Suprapubic skin (tissue), 4 donors: ENCODE measurements around the gene SCN2A. TPM values are rescaled to one million over a fixed set of nuclear protein-coding genes. Genes with fewer than 3 reads are reported as not detected.

Experiments
- DNase-seq, 2 donors: peaks; one replicate each; pipeline ENCODE4 v3.0.0-alpha.2; 2019; ENCODE audit warnings: low spot score in 2 of 2
- H3K27ac ChIP-seq: fragments of 200-600 bp; sonication (generic); one replicate; pipeline ENCODE4 v1.5.1; 2019
- H3K27me3 ChIP-seq: fragments of 200-600 bp; sonication (generic); one replicate; pipeline ENCODE4 v1.5.1; 2019
- H3K36me3 ChIP-seq: fragments of 200-600 bp; sonication (generic); one replicate; pipeline ENCODE4 v1.5.1; 2019
- H3K4me1 ChIP-seq: fragments of 200-600 bp; sonication (generic); one replicate; pipeline ENCODE4 v1.5.1; 2019
- H3K4me3 ChIP-seq: fragments of 200-600 bp; sonication (generic); one replicate; pipeline ENCODE4 v1.5.1; 2019; ENCODE audit warnings: mild to moderate bottlenecking
- H3K9me3 ChIP-seq: fragments of 200-600 bp; sonication (generic); one replicate; pipeline ENCODE4 v1.5.1; 2019
- CTCF ChIP-seq, 2 donors: fragments of 200-600 bp in 1 of 2; fragments of 450-650 bp in 1 of 2; sonication (generic) in 1 of 2; IDR thresholded peaks; one replicate each; pipeline ENCODE4 v1.5.1; 2016 to 2019; ENCODE audit warnings: antibody characterized with exemption in 2 of 2, mild to moderate bottlenecking in 1 of 2, moderate library complexity in 1 of 2
- EP300 ChIP-seq: sonication (generic); formaldehyde crosslinking; IDR thresholded peaks from one replicate; pipeline ENCODE4 v1.6.1; 2017; ENCODE audit warnings: antibody characterized with exemption
- POLR2A ChIP-seq, 2 donors: fragments of 450-650 bp; IDR thresholded peaks; one replicate each; pipeline ENCODE4 v1.6.1; 2017; ENCODE audit warnings: antibody characterized with exemption in 2 of 2, mild to moderate bottlenecking in 2 of 2, moderate library complexity in 2 of 2
- POLR2AphosphoS5 ChIP-seq, 3 donors: sonication (generic); formaldehyde crosslinking; IDR thresholded peaks; one replicate each; pipeline ENCODE4 v1.6.1; 2017; ENCODE audit warnings: antibody characterized with exemption in 3 of 3
- WGBS: methylation state at CpG from one replicate; pipeline ENCODE4 v1.1.5; 2018; 5-methylcytosine and 5-hydroxymethylcytosine counted together
- total RNA-seq, 4 donors: library from RNA; depleted of rRNA; stranded (reverse); fragments of >200 nt; gene quantifications; one replicate each; pipeline ENCODE4 v1.1.0, GENCODE V29; 2016

The SCN2A gene
- total RNA-seq: 1 to 10 TPM in 1 of 4 donors, under 1 TPM in 3; 0.08 to 1.1 (median 0.20) TPM

DNA sequence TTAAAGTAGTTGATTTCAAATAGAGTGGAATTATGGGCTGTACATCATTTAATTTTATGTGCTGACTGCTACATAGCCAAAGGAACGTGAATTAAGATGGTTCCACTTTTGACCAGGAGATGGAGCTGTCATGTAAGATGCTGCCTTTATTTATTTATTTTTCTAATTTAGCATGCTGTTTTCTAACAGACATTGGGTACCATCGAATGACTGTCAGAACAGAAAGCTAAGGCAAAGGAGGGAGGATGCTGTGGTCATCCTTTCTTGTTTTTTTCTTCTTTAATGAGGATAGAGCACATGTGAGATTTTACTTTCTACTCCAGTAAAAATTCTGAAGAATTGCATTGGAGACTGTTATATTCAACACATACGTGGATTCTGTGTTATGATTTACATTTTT lies at the start of gene SCN2A:
Gene SCN2A (plus strand): TSS at position 185 of the 400 bp plus-strand sequence. CDS start 56,410 bp downstream, outside the sequence.
- no peak for TF ChIP-seq POLR2AphosphoS5 (IDR thresholded peaks at IDR 0.05)
- TF ChIP-seq CTCF (IDR thresholded peaks at IDR 0.05): peak in 1 of 2 donors; percentile 49

GRCh38 chr2:165191096-165191728 lies 48.0 kb upstream of the SCN2A start:
- Histone ChIP-seq H3K27me3 (no peaks in the 10 kb centered on the region), H3K4me1 (no peaks in the 10 kb centered on the region), H3K4me3 (no peak overlapping the region), H3K27ac (no peak overlapping the region), H3K9me3 (no peaks in the 10 kb centered on the region), H3K36me3 (no peaks in the 10 kb centered on the region)
- no peak for DNase-seq
- 40% methylated on average over 2 of the region's 2 CpGs for WGBS
- TF ChIP-seq POLR2AphosphoS5 (IDR thresholded peaks at IDR 0.05): no peak
- no peak for TF ChIP-seq CTCF (IDR thresholded peaks at IDR 0.05)
- TF ChIP-seq POLR2A (IDR thresholded peaks at IDR 0.05): no peak
- TF ChIP-seq EP300: no peak

More for the DNA sequence above, at the start of gene SCN2A:
- 29% methylated on average over 3 of the region's 3 CpGs for WGBS
- Histone ChIP-seq H3K4me1 (no peaks in the 10 kb centered on the region), H3K4me3 (no peak within 1 kb of the TSS), H3K36me3 (no peaks in the 10 kb centered on the region), H3K9me3 (no peaks in the 10 kb centered on the region), H3K27ac (no peak within 1 kb of the TSS), H3K27me3 (no peaks in the 10 kb centered on the region)
- no peak for DNase-seq

DNA sequence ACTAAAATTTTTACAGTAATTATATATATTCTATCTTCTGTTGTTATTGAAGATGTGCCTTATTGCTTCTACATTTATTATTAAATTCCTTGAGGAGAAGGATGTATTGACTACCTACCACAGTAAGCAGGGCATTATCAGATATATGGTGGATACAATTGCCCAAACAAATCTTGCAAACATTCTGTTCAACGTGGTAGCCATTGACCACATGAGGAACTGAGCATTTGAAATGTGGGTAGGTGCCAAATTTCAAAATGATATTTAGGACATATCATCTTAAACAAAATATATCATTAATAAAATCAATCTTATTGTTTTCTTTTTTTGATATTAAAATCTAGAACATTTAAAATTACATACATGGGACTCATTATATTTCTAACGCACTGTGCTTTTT lies 46.5 kb upstream of the SCN2A start:
- WGBS: 78% methylated on average over 2 of the region's 2 CpGs
- Histone ChIP-seq H3K27me3 (no peaks in the 10 kb centered on the region), H3K4me1 (no peaks in the 10 kb centered on the region), H3K36me3 (no peaks in the 10 kb centered on the region), H3K4me3 (no peak overlapping the region), H3K9me3 (no peaks in the 10 kb centered on the region), H3K27ac (no peak overlapping the region)
- TF ChIP-seq EP300 (no peak), POLR2AphosphoS5 (IDR thresholded peaks at IDR 0.05) (no peak), POLR2A (IDR thresholded peaks at IDR 0.05) (no peak), CTCF (IDR thresholded peaks at IDR 0.05) (no peak)
- DNase-seq: no peak

DNA sequence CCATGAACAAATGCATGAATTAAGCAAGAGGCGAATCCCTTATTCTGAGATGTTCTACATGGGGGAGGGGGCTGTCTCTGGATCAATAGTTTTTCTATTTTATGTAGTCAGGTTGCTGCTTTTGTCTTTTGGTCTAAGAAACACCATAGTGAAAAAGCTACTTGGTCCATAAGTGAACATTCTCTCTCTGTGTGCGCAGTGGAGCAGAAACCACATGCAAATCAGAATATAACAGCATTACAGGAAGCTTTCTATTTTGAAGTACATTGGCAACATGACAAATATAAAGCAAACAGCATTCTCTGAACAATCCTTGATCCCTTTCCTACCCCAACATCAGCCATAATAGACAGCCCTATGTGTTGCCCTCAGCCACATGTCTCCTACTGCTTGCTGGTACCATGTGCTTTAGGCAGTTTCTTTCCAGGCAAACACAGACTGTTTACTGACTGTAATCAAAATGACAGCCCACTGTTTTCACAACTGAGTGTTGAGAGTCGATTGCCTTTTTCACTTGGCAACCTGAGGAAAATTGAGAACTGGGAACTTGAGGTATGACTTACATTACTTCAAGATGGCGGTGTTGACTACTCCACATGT lies 45.9 kb upstream of the SCN2A start:
- Histone ChIP-seq H3K9me3 (no peaks in the 10 kb centered on the region), H3K4me3 (no peak overlapping the region), H3K27me3 (no peaks in the 10 kb centered on the region), H3K27ac (no peak overlapping the region), H3K36me3 (no peaks in the 10 kb centered on the region), H3K4me1 (no peaks in the 10 kb centered on the region)
- no peak for TF ChIP-seq POLR2A (IDR thresholded peaks at IDR 0.05)
- no peak for TF ChIP-seq CTCF (IDR thresholded peaks at IDR 0.05)
- TF ChIP-seq POLR2AphosphoS5 (IDR thresholded peaks at IDR 0.05): no peak
- TF ChIP-seq EP300: no peak
- 88% methylated on average over 4 of the region's 4 CpGs for WGBS
- DNase-seq: no peak

- no peak for DNase-seq
- H3K36me3 ChIP-seq: no peaks in the 10 kb centered on the region
- H3K27ac ChIP-seq: no peak overlapping the region
- no peaks in the 10 kb centered on the region for H3K4me1 ChIP-seq
- H3K27me3 ChIP-seq: no peaks in the 10 kb centered on the region
- no peak overlapping the region for H3K4me3 ChIP-seq
- TF ChIP-seq CTCF (IDR thresholded peaks at IDR 0.05): no peak
- no peak for TF ChIP-seq EP300
- TF ChIP-seq POLR2AphosphoS5 (IDR thresholded peaks at IDR 0.05): no peak
- no peak for TF ChIP-seq POLR2A (IDR thresholded peaks at IDR 0.05)
- WGBS: 76% methylated on average over 4 of the region's 4 CpGs
- H3K9me3 ChIP-seq: no peaks in the 10 kb centered on the region
Observed at GRCh38 chr2:165196411-165196810, 42.8 kb upstream of the SCN2A start.
